SK-N-SH (cell line): ENCODE measurements around the gene YTHDF1. TPM values are rescaled to one million over a fixed set of nuclear protein-coding genes. Genes with fewer than 3 reads are reported as not detected.

Source experiments
- CTCF ChIA-PET: fragments of 300-600, 350-600 bp; formaldehyde crosslinking; extraction: SDS; loops from one replicate; lab custom pipeline; 2021; lab: Yijun Ruan, JAX
- POLR2A ChIA-PET: fragments of 350-600 bp; sonication (Branson Sonifier 250); formaldehyde crosslinking; extraction: SDS; loops from one replicate; lab custom pipeline; 2020; ENCODE audit warnings: antibody characterized with exemption, inconsistent platforms; lab: Yijun Ruan, JAX
- DNase-seq: peaks from one replicate; pipeline ENCODE4 v3.0.0; 2012
- H2AFZ ChIP-seq: fragments of 200-600 bp; sonication (generic); 2 replicates; pipeline ENCODE4 v1.8.1; 2016; ENCODE audit warnings: antibody characterized with exemption, mild to moderate bottlenecking, low read depth
- H3F3A ChIP-seq: fragments of 200-600 bp; sonication (generic); replicated peaks from 2 replicates; pipeline ENCODE3; 2016; ENCODE audit warnings: antibody characterized with exemption, mild to moderate bottlenecking; ENCODE audit not compliant: insufficient read depth
- H3K27ac ChIP-seq, 2 experiments: fragments of 200-500 bp in 1 of 2; fragments of 200-600 bp in 1 of 2; sonication (Bioruptor generic) in 1 of 2; sonication (generic), shearing (Covaris generic) in 1 of 2; 2 replicates each; pipeline versions ENCODE4 v1.5.1 to v1.6.1; 2014 to 2016; ENCODE audit warnings: low read depth in 2 of 2, inconsistent platforms in 1 of 2, low read length in 1 of 2, mild to moderate bottlenecking in 1 of 2, mixed read lengths in 1 of 2
- H3K27me3 ChIP-seq: fragments of 200-600 bp; sonication (generic), shearing (Covaris generic); 2 replicates; pipeline ENCODE4 v1.6.1; 2016; ENCODE audit warnings: mixed run types; ENCODE audit not compliant: insufficient read depth
- H3K36me3 ChIP-seq, 2 experiments: fragments of 200-500 bp in 1 of 2; fragments of 200-600 bp in 1 of 2; sonication (Bioruptor generic) in 1 of 2; sonication (generic) in 1 of 2; replicated peaks in 1 of 2; 2 replicates each; pipeline versions ENCODE3 to v1.5.1; 2014 to 2016; ENCODE audit warnings: low read length in 1 of 2, mild to moderate bottlenecking in 1 of 2; ENCODE audit not compliant: insufficient read depth in 2 of 2, control insufficient read depth in 1 of 2
- H3K4me1 ChIP-seq, 2 experiments: fragments of 200-500 bp in 1 of 2; fragments of 200-600 bp in 1 of 2; sonication (Bioruptor generic) in 1 of 2; sonication (generic), shearing (Covaris generic) in 1 of 2; 2 replicates each; pipeline versions ENCODE4 v1.5.1 to v1.6.1; 2014 to 2016; ENCODE audit warnings: low read depth in 1 of 2, low read length in 1 of 2, mixed run types in 1 of 2; ENCODE audit not compliant: insufficient read depth in 2 of 2, control insufficient read depth in 1 of 2
- H3K4me2 ChIP-seq: fragments of 200-600 bp; sonication (generic), shearing (Covaris generic); 2 replicates; pipeline ENCODE4 v1.6.1; 2017; ENCODE audit warnings: mixed run types
- H3K4me3 ChIP-seq, 2 experiments: fragments of 200-500 bp in 1 of 2; fragments of 200-600 bp in 1 of 2; sonication (Bioruptor generic) in 1 of 2; sonication (generic), shearing (Covaris generic) in 1 of 2; 2 replicates each; pipeline versions ENCODE4 v1.5.1 to v1.8.1; 2014 to 2016; ENCODE audit warnings: low read depth in 2 of 2, inconsistent platforms in 1 of 2, low read length in 1 of 2, mild to moderate bottlenecking in 1 of 2, mixed read lengths in 1 of 2, moderate library complexity in 1 of 2
- H3K79me2 ChIP-seq: fragments of 200-600 bp; sonication (generic); 2 replicates; pipeline ENCODE4 v1.8.1; 2017; ENCODE audit warnings: mild to moderate bottlenecking; ENCODE audit not compliant: insufficient read depth
- H3K9ac ChIP-seq: fragments of 200-600 bp; sonication (generic); 2 replicates; pipeline ENCODE4 v1.6.1; 2017; ENCODE audit warnings: mixed run types
- H3K9me2 ChIP-seq: fragments of 200-600 bp; sonication (generic); 2 replicates; pipeline ENCODE4 v1.6.1; 2017; ENCODE audit warnings: mixed run types
- H3K9me3 ChIP-seq: fragments of 200-600 bp; sonication (generic); 2 replicates; pipeline ENCODE4 v1.6.1; 2017; ENCODE audit warnings: mixed run types, mild to moderate bottlenecking, moderate library complexity
- H4K20me1 ChIP-seq: fragments of 200-600 bp; sonication (generic); 2 replicates; pipeline ENCODE4 v1.6.1; 2017; ENCODE audit warnings: mild to moderate bottlenecking, mixed run types; ENCODE audit not compliant: insufficient read depth
- CHD2 ChIP-seq: fragments of 150-350 bp; IDR thresholded peaks from 2 replicates; pipeline ENCODE4 v1.6.1; 2018; ENCODE audit warnings: low read length; ENCODE audit not compliant: partially characterized antibody
- CTCF ChIP-seq: fragments of 200-600 bp; sonication (generic); IDR thresholded peaks from 2 replicates; pipeline ENCODE4 v1.6.1; 2017; ENCODE audit warnings: antibody characterized with exemption, mild to moderate bottlenecking, moderate library complexity
- EZH2phosphoT487 ChIP-seq: fragments of 200-600 bp; sonication (generic); IDR thresholded peaks from 2 replicates; pipeline ENCODE4 v1.6.1; 2017; ENCODE audit warnings: low read depth, mixed run types, mild to moderate bottlenecking, antibody characterized with exemption, moderate library complexity, borderline replicate concordance
- GABPA ChIP-seq: IDR thresholded peaks from 2 replicates; pipeline ENCODE4 v1.4.0; 2012; ENCODE audit warnings: low read depth, mild to moderate bottlenecking
- GATA2 ChIP-seq: sonication (generic); formaldehyde crosslinking; IDR thresholded peaks from 2 replicates; pipeline ENCODE4 v1.5.0; 2020; ENCODE audit warnings: mild to moderate bottlenecking, missing genetic modification reagents
- JUND ChIP-seq: IDR thresholded peaks from 2 replicates; pipeline ENCODE4 v1.4.0; 2012
- MXI1 ChIP-seq: IDR thresholded peaks from 2 replicates; pipeline ENCODE4 v1.6.1; 2012; ENCODE audit warnings: mild to moderate bottlenecking, low read depth, low read length, improper control_type of control experiment
- NFIC ChIP-seq: IDR thresholded peaks from 2 replicates; pipeline ENCODE4 v1.4.0; 2012; ENCODE audit warnings: borderline replicate concordance
- NRF1 ChIP-seq: IDR thresholded peaks from 2 replicates; pipeline ENCODE4 v1.6.1; 2012; ENCODE audit warnings: low read depth, mild to moderate bottlenecking, low read length
- RAD21 ChIP-seq: IDR thresholded peaks from 2 replicates; pipeline ENCODE4 v1.6.1; 2012; ENCODE audit warnings: mild to moderate bottlenecking, low read length
- RFX5 ChIP-seq: IDR thresholded peaks from 2 replicates; pipeline ENCODE4 v1.6.1; 2012; ENCODE audit warnings: mild to moderate bottlenecking, improper control_type of control experiment, low read length
- RXRA ChIP-seq: IDR thresholded peaks from 2 replicates; pipeline ENCODE4 v1.4.0; 2012; ENCODE audit warnings: low read depth, mild to moderate bottlenecking, borderline replicate concordance
- SMC3 ChIP-seq: IDR thresholded peaks from 2 replicates; pipeline ENCODE4 v1.6.1; 2012; ENCODE audit warnings: low read depth, low read length, improper control_type of control experiment
- TCF12 ChIP-seq: IDR thresholded peaks from 2 replicates; pipeline ENCODE4 v1.4.0; 2012
- ZBTB33 ChIP-seq: IDR thresholded peaks from 2 replicates; pipeline ENCODE4 v1.4.0; 2012; ENCODE audit warnings: low read depth, borderline replicate concordance
- WGBS: methylation state at CpG from one replicate; pipeline ENCODE4 v1.1.6; 2017; ENCODE audit warnings: low lambda C conversion rate; 5-methylcytosine and 5-hydroxymethylcytosine counted together
- polyA plus RNA-seq, 3 experiments: library from polyadenylated mRNA; depleted of rRNA; stranded (reverse); fragments of >200 nt; gene quantifications; 2 replicates each; pipeline ENCODE4 v1.2.3, GENCODE V29; 2012

Gene YTHDF1
- polyA plus RNA-seq, 1 of the 3 experiments (the other 2 are of a cell fraction), result 17.0 TPM

GRCh38 chr20:63257629-63258028 lies 41.7 kb upstream of the YTHDF1 start:
- Histone ChIP-seq H3K9me3 (no peaks in the 10 kb centered on the region), H3K4me1 (peaks cover 0 to 5% of the 10 kb centered on the region in 2 experiments; a peak in 1 of 4 replicates)
- TF ChIP-seq NFIC, result no peak
- TF ChIP-seq CTCF, result no peak
- TF ChIP-seq ZBTB33, result no peak
- no peak for TF ChIP-seq MXI1
- no peak for TF ChIP-seq EZH2phosphoT487
- no peak for TF ChIP-seq CHD2
- no peak for TF ChIP-seq RFX5
- TF ChIP-seq RAD21, result no peak
- TF ChIP-seq GATA2 (CRISPR knock-in tag), result no peak
- no peak for TF ChIP-seq NRF1
- TF ChIP-seq GABPA, result no peak
- TF ChIP-seq TCF12, result no peak
- no peak for TF ChIP-seq JUND
- TF ChIP-seq SMC3, result no peak
- TF ChIP-seq, all 33 proteins: peak for 0
- no peaks in the 10 kb centered on the region for H3K79me2 ChIP-seq
- ChIA-PET POLR2A (no interaction called here), CTCF (interaction anchor here (3.5 kb wide), 1 partner anchor 34 kb away, joined by 21 read pairs; no protein-coding TSS in a partner anchor)
- H3F3A ChIP-seq, result no peaks in the 10 kb centered on the region
- H3K36me3 ChIP-seq, result no peaks in the 10 kb centered on the region
- no peaks in the 10 kb centered on the region for H4K20me1 ChIP-seq
- no peaks in the 10 kb centered on the region for H3K9me2 ChIP-seq
- H3K27ac ChIP-seq, result no peak overlapping the region
- H3K9ac ChIP-seq, result no peak overlapping the region
- no peak overlapping the region for H3K4me3 ChIP-seq
- H3K4me2 ChIP-seq, result no peak overlapping the region
- H2AFZ ChIP-seq, result no peak overlapping the region
- DNase-seq, result no peak
- peaks cover 34% of the 10 kb centered on the region for H3K27me3 ChIP-seq
- 85% methylated on average over 13 of the region's 13 CpGs for WGBS

GRCh38 chr20:63256954-63257353 lies 41.0 kb upstream of the YTHDF1 start:
- no peaks in the 10 kb centered on the region for H3K9me3 ChIP-seq
- no peak for TF ChIP-seq RFX5
- no peak for TF ChIP-seq RXRA
- DNase-seq, result no peak
- H3K4me3 ChIP-seq, result no peak overlapping the region
- H3K27ac ChIP-seq, result no peak overlapping the region
- no peaks in the 10 kb centered on the region for H3F3A ChIP-seq
- ChIA-PET POLR2A (no interaction called here), CTCF (interaction anchor here (1.3 kb wide), 1 partner anchor 125 kb away, joined by 3 read pairs; no protein-coding TSS in a partner anchor)
- no peak overlapping the region for H3K9ac ChIP-seq
- H3K79me2 ChIP-seq, result no peaks in the 10 kb centered on the region
- no peaks in the 10 kb centered on the region for H3K9me2 ChIP-seq
- no peak overlapping the region for H2AFZ ChIP-seq
- H3K36me3 ChIP-seq, result no peaks in the 10 kb centered on the region
- H3K4me1 ChIP-seq, result peaks cover 0 to 5% of the 10 kb centered on the region in 2 experiments; a peak in 1 of 4 replicates
- H3K27me3 ChIP-seq, result peaks cover 41% of the 10 kb centered on the region
- 72% methylated on average over 4 of the region's 4 CpGs for WGBS
- no peaks in the 10 kb centered on the region for H4K20me1 ChIP-seq
- no peak overlapping the region for H3K4me2 ChIP-seq
